GM19035 (cell line): ENCODE measurements around the gene MRM2.

Experiments
- ATAC-seq: cut with Tn5 transposase; IDR thresholded peaks from one replicate; pipeline ENCODE4 v1.9.1; 2021; ENCODE audit not compliant: unreplicated experiment

The MRM2 gene

GRCh38 chr7:2225336-2225735, 16.7 kb downstream of the MRM2 start:
- no peak for ATAC-seq

- ATAC-seq = no peak
Observed at GRCh38 chr7:2224934-2225333, 17.1 kb downstream of the MRM2 start.

GRCh38 chr7:2224491-2224928, 17.5 kb downstream of the MRM2 start:
- no peak for ATAC-seq

- no peak for ATAC-seq
Observed at GRCh38 chr7:2223321-2223720, 18.7 kb downstream of the MRM2 start.

GRCh38 chr7:2222516-2222915, 19.5 kb downstream of the MRM2 start:
- ATAC-seq = no peak

GRCh38 chr7:2220954-2221353, 21.1 kb downstream of the MRM2 start:
- ATAC-seq = no peak

- no peak for ATAC-seq
Observed at GRCh38 chr7:2220506-2220905, 21.5 kb downstream of the MRM2 start.

GRCh38 chr7:2220030-2220429, 22.0 kb downstream of the MRM2 start:
- no peak for ATAC-seq

- ATAC-seq = no peak
Observed at GRCh38 chr7:2219606-2220005, 22.4 kb downstream of the MRM2 start.

GRCh38 chr7:2219136-2219535, 22.9 kb downstream of the MRM2 start:
- ATAC-seq = no peak

- no peak for ATAC-seq
Observed at GRCh38 chr7:2218444-2218785, 23.6 kb downstream of the MRM2 start.

GRCh38 chr7:2217716-2218443, 24.1 kb downstream of the MRM2 start:
- ATAC-seq = no peak

GRCh38 chr7:2217206-2217605, 24.8 kb downstream of the MRM2 start:
- ATAC-seq = no peak

- no peak for ATAC-seq
Observed at GRCh38 chr7:2215851-2216250, 26.2 kb downstream of the MRM2 start.

GRCh38 chr7:2214636-2215035, 27.4 kb downstream of the MRM2 start:
- no peak for ATAC-seq

GRCh38 chr7:2213551-2214215, 28.3 kb downstream of the MRM2 start:
- no peak for ATAC-seq

- no peak for ATAC-seq
Observed at GRCh38 chr7:2212906-2213305, 29.1 kb downstream of the MRM2 start.

- no peak for ATAC-seq
Observed at GRCh38 chr7:2211926-2212325, 30.1 kb downstream of the MRM2 start.

GRCh38 chr7:2211259-2211880, 30.6 kb downstream of the MRM2 start:
- no peak for ATAC-seq

- ATAC-seq = no peak
Observed at GRCh38 chr7:2210551-2211258, 31.3 kb downstream of the MRM2 start.

GRCh38 chr7:2209961-2210323, 32.1 kb downstream of the MRM2 start:
- ATAC-seq = no peak
